ENCODE data around the gene ADAR. TPM values are rescaled to one million over a fixed set of nuclear protein-coding genes. Genes with fewer than 3 reads are reported as not detected.

Gene ADAR
- total RNA-seq, 1 donor from 2014 or later: 142 TPM

DNA sequence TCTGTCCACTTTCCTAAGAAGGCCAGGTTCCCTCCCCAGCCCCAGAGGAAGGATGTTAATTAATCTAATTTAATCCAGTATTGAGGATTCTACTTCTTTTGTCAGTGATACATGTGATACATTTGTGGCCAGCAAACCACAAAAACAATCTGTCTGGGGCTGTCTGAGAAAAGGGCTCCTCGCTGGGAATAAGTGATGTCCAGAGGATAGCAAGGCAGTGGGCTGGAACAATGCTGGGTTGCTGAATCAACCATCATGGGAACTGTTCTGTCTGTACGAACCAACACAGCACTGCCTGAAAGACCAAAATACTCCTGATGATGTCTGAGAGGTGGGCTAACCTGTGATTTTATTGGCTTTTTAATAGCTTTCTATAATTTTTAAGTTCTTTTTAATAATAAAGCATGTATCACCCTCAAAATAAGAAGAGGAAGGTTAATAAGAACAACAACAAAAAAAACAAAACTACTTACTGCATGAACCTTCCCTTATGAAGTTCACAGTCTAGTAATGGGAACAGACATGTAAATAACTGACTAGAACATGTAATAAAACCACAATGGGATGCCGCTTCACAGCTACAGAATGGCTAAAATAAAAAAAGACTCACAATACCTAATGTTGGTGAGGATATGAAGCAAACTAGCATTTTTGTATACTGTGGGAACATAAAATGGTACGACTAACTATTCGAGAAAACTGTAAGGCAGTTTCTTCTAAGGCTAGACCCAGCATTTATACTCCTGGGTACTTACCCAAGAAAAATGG is 11.4 kb upstream of the ADAR start:
- DNase-seq (ENCODE audit: low read depth): peak; percentile 73

DNA sequence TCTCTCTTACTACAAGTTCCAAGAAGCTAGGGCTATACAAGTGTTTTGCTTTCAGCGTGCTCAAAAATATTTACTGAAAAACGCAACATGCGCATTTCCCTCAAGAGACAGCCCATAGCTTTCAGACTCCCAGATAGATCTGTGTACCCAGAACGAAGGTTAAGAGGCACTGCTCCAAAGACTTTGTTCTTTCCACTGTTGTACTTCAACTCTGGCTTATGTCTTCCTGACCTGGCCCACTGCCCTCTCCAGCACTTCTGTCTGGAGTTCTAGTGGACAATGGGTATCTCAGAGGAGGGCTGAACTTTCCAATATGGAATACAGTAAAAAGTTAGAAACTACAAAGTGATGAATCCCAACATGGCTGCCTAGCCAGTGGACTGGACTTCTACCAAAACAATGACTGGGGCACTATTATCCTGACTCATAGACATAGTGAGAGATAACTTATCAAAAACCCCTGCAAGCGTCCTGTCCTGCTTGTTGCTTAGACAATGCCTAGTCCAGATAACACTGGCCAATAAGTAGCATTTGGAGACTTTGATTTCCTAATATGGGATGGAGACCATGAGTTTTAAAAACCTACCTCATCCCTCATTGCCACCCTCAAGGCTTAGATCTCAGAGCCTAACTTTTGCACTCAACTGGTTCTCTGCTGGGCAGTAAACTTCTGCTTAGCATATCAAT is 8.8 kb upstream of the ADAR start:
- DNase-seq (ENCODE audit: low read depth): no peak

DNA sequence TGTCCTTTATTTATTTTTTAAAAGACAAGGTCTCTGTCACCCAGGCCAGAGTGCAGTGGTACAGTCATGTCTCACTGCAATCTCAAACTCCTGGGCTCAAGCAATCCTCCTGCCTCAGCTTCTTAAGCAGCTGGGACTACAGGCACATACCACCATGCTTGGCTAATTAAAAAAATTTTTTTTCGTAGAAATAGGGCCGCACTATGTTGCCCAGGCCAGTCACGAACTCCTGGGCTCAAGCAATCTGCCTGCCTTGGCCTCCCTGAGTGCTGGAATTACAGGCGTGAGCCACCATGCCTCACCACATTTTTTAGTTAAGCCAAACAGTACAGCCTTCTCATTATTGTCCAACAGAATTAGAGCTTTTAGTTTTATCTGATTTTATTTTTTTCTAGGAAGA is 7.4 kb upstream of the ADAR start:
- no peak for DNase-seq (ENCODE audit: low read depth)

- no peak for DNase-seq (ENCODE audit: low read depth)
Observed at GRCh38 chr1:154614901-154615300, 6.9 kb upstream of the ADAR start.

- no peak for DNase-seq (ENCODE audit: low read depth)
Observed at GRCh38 chr1:154614247-154614646, 6.3 kb upstream of the ADAR start.

GRCh38 chr1:154611150-154611862 is 3.3 kb upstream of the ADAR start:
- no peak for DNase-seq (ENCODE audit: low read depth)

- peak; percentile 39 for DNase-seq (ENCODE audit: low read depth)
Observed at GRCh38 chr1:154609398-154610380, 1.7 kb upstream of the ADAR start.

DNA sequence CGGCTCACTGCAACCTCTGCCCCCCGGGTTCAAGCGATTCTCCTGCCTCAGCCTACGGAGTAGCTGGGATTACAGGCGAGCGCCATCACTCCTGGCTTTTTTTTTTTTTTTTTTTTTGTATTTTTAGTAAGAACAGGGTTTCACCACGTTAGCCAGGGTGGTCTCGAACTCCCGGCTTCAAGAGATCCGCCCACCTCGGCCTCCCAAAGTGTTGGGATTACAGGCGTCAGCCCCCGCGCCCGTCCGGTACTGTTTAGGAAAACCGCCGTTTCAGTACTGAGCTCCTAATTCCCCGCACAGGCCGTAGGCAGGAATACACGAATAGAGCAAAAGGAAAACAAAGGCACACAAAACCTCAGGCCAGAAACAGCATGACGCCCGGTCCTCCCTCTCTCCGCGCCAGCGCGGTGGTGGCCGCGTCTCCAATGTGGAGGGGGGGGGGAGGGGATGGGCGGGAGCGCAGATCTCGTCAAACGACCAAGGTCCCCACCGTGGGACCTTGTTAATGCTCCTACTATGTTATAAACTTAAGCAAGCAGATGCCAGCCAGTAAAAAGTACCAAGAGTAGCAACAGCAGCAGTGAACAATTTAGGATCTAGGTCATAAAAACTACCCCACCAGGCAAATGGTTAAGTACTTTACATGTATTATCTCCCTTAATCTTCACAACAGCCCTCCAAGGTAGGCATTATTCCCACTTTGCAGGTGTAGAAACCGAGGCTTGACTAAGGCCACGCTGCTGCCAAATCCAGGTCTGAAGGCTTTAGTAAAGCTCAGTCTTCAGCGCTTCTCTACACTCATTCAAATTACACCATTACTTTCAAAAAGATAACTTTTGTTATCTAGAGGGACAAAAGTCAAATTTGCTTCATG is 648 bp upstream of the ADAR start:
- peak; percentile 37 for DNase-seq (ENCODE audit: low read depth)

DNA sequence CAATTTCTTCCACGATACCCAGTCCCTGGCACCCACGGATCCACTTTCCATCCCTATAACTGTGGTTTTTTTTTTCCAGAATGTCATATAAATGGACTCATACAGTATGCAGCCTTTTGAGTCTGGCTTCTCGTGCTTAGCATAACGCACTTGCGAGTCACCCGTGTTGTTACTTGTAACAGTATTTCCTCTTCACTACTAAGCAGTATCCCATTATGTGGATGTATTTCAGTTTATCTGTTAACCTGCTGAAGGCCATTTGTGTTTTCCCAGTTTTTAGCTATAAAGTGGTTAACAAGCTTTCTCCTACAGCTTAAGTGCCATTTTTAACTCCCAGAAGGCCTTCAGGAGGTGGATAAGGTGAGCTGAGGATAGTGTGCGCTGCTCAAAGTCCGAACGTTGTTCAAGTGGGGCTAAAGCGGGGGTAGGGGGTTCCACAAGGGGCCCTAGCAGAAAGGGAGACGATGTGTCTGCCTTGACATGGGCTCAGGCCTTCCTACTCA is 829 bp downstream of the ADAR start:
- DNase-seq (ENCODE audit: low read depth): peak; percentile 59

GRCh38 chr1:154605534-154605933 is 2.5 kb downstream of the ADAR start:
- DNase-seq (ENCODE audit: low read depth): no peak

- DNase-seq (ENCODE audit: low read depth): no peak
Observed at GRCh38 chr1:154603317-154603716, 4.7 kb downstream of the ADAR start.

DNA sequence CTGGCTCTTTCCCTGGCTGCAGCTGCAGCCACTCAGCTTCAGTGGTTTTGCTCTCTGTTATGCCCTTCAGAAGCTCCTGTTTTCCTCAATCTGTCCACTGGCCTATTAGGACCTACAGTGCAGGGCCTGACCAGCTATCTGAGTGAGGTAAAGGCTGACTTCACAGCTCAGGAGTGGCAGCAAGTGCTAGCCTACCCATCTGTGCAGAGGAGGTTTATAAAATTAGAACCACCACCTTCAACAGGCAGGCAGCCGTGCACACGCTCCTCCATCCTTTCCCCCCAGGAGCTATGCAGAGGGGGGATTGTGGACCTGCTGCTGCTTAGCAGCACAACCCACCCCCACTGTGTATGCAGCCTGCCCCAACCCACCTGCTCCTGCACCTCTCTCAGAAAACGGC is 8.3 kb downstream of the ADAR start:
- DNase-seq (ENCODE audit: low read depth): no peak

GRCh38 chr1:154598871-154599635 is 8.9 kb downstream of the ADAR start:
- no peak for DNase-seq (ENCODE audit: low read depth)

DNA sequence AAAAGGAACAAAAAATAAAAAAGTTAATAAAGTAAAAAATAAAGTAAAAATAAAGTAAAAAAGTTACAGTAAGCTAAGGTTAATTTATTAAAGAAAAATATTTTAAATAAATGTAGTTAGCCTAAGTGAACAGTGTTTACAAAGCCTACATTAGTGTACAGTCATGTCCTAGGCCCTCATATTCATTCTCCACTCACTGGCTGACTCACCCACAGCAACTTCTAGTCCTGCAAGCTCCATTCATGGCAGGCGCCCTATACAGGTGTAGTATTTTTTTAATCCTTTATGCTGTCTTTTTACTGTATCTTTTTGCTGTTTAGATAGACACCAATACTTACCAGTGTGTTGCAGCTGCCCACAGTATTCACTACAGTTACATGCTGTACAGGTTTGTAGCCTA is 12.4 kb downstream of the ADAR start:
- DNase-seq (ENCODE audit: low read depth): peak; percentile 40

- no peak for DNase-seq (ENCODE audit: low read depth)
Observed at GRCh38 chr1:154594811-154595210, 13.2 kb downstream of the ADAR start.

- DNase-seq (ENCODE audit: low read depth): no peak
Observed at GRCh38 chr1:154593390-154593789, 14.6 kb downstream of the ADAR start.

GRCh38 chr1:154591206-154591605 is 16.8 kb downstream of the ADAR start:
- no peak for DNase-seq (ENCODE audit: low read depth)

GRCh38 chr1:154590756-154591155 is 17.2 kb downstream of the ADAR start:
- DNase-seq (ENCODE audit: low read depth): no peak

- no peak for DNase-seq (ENCODE audit: low read depth)
Observed at GRCh38 chr1:154589780-154590179, 18.2 kb downstream of the ADAR start.

GRCh38 chr1:154586641-154587040 is 21.3 kb downstream of the ADAR start:
- DNase-seq (ENCODE audit: low read depth): no peak

Measured in renal cortical epithelial cell (primary cell).